ENCODE results near the gene PITPNC1. TPM values are rescaled to one million over a fixed set of nuclear protein-coding genes. Genes with fewer than 3 reads are reported as not detected.

PITPNC1 gene
- total and polyA plus RNA-seq, 2 experiments from 2014 or later = 5.8 to 7.3 TPM

DNA sequence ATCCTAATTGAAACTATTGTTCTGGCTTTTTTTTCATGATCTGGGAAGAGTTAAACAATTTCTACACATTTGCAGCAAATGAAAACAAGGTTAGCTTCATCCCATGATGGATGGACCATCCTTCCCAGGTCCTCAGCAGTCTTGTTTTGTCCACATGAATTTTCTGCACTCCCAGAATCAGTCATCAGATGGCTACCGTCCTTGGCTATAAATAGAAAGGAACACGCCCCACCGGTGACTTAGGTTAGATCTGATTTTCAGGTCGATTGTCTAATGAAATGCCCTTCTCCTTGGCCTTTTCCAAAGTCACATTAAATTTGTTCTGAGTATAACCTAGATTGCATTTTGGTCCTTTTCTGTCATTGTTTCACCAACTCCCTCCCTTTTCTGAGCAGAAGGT is 299.2 kb downstream of the PITPNC1 start:
- Histone ChIP-seq H3F3A (ENCODE audit: insufficient read depth) (no peaks in the 10 kb centered on the region), H4K20me1 (ENCODE audit: insufficient read depth) (no peaks in the 10 kb centered on the region), H2AFZ (no peak overlapping the region), H3K36me3 (ENCODE audit: low read depth) (no peaks in the 10 kb centered on the region), H3K4me3 (no peak overlapping the region), H3K27ac (no peak overlapping the region), H3K4me2 (ENCODE audit: unreplicated experiment) (no peak overlapping the region), H3K79me2 (ENCODE audit: insufficient read depth) (no peaks in the 10 kb centered on the region), H3K27me3 (replicated peaks; ENCODE audit: insufficient read depth) (no peaks in the 10 kb centered on the region), H3K4me1 (ENCODE audit: insufficient read depth) (no peaks in the 10 kb centered on the region), H3K9me3 (ENCODE audit: low read depth) (no peaks in the 10 kb centered on the region), H3K9ac (no peak overlapping the region), H3K9me2 (ENCODE audit: insufficient read depth) (no peaks in the 10 kb centered on the region)
- DNase-seq = no peak
- in situ Hi-C loops (cut with MboI) = no loop called here
- TF ChIP-seq EZH2phosphoT487 (IDR thresholded peaks at IDR 0.05; ENCODE audit: insufficient read depth, low read depth) (no peak), EZH2 (IDR thresholded peaks at IDR 0.05; ENCODE audit: insufficient read depth, poor library complexity, severe bottlenecking) (no peak)
- WGBS, 2 experiments (ENCODE audit: low coverage in 1 of 2, low lambda C conversion rate in 2 of 2, missing lambda C conversion rate in 2 of 2) = 90 to 93% methylated on average over 4 of the region's 4 CpGs

GRCh38 chr17:67678414-67678813 is 301.3 kb downstream of the PITPNC1 start:
- H3K9ac ChIP-seq = no peak overlapping the region
- H3K4me1 ChIP-seq (ENCODE audit: insufficient read depth) = no peaks in the 10 kb centered on the region
- no peaks in the 10 kb centered on the region for H3K36me3 ChIP-seq (ENCODE audit: low read depth)
- TF ChIP-seq EZH2 (IDR thresholded peaks at IDR 0.05; ENCODE audit: insufficient read depth, poor library complexity, severe bottlenecking) (no peak), EZH2phosphoT487 (IDR thresholded peaks at IDR 0.05; ENCODE audit: insufficient read depth, low read depth) (no peak)
- no peak overlapping the region for H2AFZ ChIP-seq
- H3K9me3 ChIP-seq (ENCODE audit: low read depth) = no peaks in the 10 kb centered on the region
- H3K27me3 ChIP-seq (replicated peaks; ENCODE audit: insufficient read depth) = no peaks in the 10 kb centered on the region
- no peaks in the 10 kb centered on the region for H4K20me1 ChIP-seq (ENCODE audit: insufficient read depth)
- no peaks in the 10 kb centered on the region for H3K9me2 ChIP-seq (ENCODE audit: insufficient read depth)
- no peak overlapping the region for H3K4me2 ChIP-seq (ENCODE audit: unreplicated experiment)
- H3F3A ChIP-seq (ENCODE audit: insufficient read depth) = no peaks in the 10 kb centered on the region
- 79 to 83% methylated on average over 2 of the region's 2 CpGs for WGBS, 2 experiments (ENCODE audit: low coverage in 1 of 2, low lambda C conversion rate in 2 of 2, missing lambda C conversion rate in 2 of 2)
- H3K4me3 ChIP-seq = no peak overlapping the region
- DNase-seq = no peak
- in situ Hi-C loops (cut with MboI) = no loop called here
- H3K27ac ChIP-seq = no peak overlapping the region
- H3K79me2 ChIP-seq (ENCODE audit: insufficient read depth) = no peaks in the 10 kb centered on the region

- no peak for TF ChIP-seq EZH2phosphoT487 (IDR thresholded peaks at IDR 0.05; ENCODE audit: insufficient read depth, low read depth)
- Histone ChIP-seq H3K27me3 (replicated peaks; ENCODE audit: insufficient read depth) (no peaks in the 10 kb centered on the region), H3F3A (ENCODE audit: insufficient read depth) (no peaks in the 10 kb centered on the region), H3K9me2 (ENCODE audit: insufficient read depth) (no peaks in the 10 kb centered on the region), H3K79me2 (ENCODE audit: insufficient read depth) (no peaks in the 10 kb centered on the region), H3K36me3 (ENCODE audit: low read depth) (no peaks in the 10 kb centered on the region), H3K4me2 (ENCODE audit: unreplicated experiment) (no peak overlapping the region), H3K4me1 (ENCODE audit: insufficient read depth) (no peaks in the 10 kb centered on the region), H3K27ac (no peak overlapping the region), H2AFZ (no peak overlapping the region), H3K4me3 (no peak overlapping the region), H4K20me1 (ENCODE audit: insufficient read depth) (no peaks in the 10 kb centered on the region), H3K9ac (no peak overlapping the region), H3K9me3 (ENCODE audit: low read depth) (no peaks in the 10 kb centered on the region)
- in situ Hi-C loops (cut with MboI) = no loop called here
- DNase-seq = no peak
- 83 to 84% methylated on average over 2 of the region's 2 CpGs for WGBS, 2 experiments (ENCODE audit: low coverage in 1 of 2, low lambda C conversion rate in 2 of 2, missing lambda C conversion rate in 2 of 2)
Measured at GRCh38 chr17:67679225-67679624, 302.1 kb downstream of the PITPNC1 start.

GRCh38 chr17:67679721-67680120 is 302.6 kb downstream of the PITPNC1 start:
- H3K27ac ChIP-seq = no peak overlapping the region
- TF ChIP-seq EZH2 (IDR thresholded peaks at IDR 0.05; ENCODE audit: insufficient read depth, poor library complexity, severe bottlenecking) (no peak), EZH2phosphoT487 (IDR thresholded peaks at IDR 0.05; ENCODE audit: insufficient read depth, low read depth) (no peak)
- 97 to 98% methylated on average over 6 of the region's 6 CpGs for WGBS, 2 experiments (ENCODE audit: low coverage in 1 of 2, low lambda C conversion rate in 2 of 2, missing lambda C conversion rate in 2 of 2)
- no peaks in the 10 kb centered on the region for H3K9me2 ChIP-seq (ENCODE audit: insufficient read depth)
- H3K9ac ChIP-seq = no peak overlapping the region
- no peak overlapping the region for H2AFZ ChIP-seq
- H3F3A ChIP-seq (ENCODE audit: insufficient read depth) = no peaks in the 10 kb centered on the region; the same call in 1 of the 2 replicates
- H3K4me3 ChIP-seq = no peak overlapping the region
- H3K4me1 ChIP-seq (ENCODE audit: insufficient read depth) = no peaks in the 10 kb centered on the region
- no peaks in the 10 kb centered on the region for H3K36me3 ChIP-seq (ENCODE audit: low read depth)
- in situ Hi-C loops (cut with MboI) = loop anchor here (10.0 kb wide), 1 partner anchor 305 kb away; the partner anchor contains the start of gene PITPNC1
- H3K27me3 ChIP-seq (replicated peaks; ENCODE audit: insufficient read depth) = no peaks in the 10 kb centered on the region
- H3K9me3 ChIP-seq (ENCODE audit: low read depth) = no peaks in the 10 kb centered on the region
- H4K20me1 ChIP-seq (ENCODE audit: insufficient read depth) = no peaks in the 10 kb centered on the region
- H3K79me2 ChIP-seq (ENCODE audit: insufficient read depth) = no peaks in the 10 kb centered on the region
- DNase-seq = no peak
- H3K4me2 ChIP-seq (ENCODE audit: unreplicated experiment) = no peak overlapping the region

Measured in GM23248 (cell line).